Measurements from ENCODE around the gene WFDC12.

WFDC12 gene

GRCh38 chr20:45111799-45112471, 12.3 kb downstream of the WFDC12 start:
- CTCF ChIA-PET = interaction anchor here (0.6 to 3.0 kb wide), 9 partner anchors 9 to 224 kb away, joined by 3 to 24 read pairs (median 3); no protein-coding TSS in a partner anchor
- peak; percentile 45 for DNase-seq (ENCODE audit: extremely low spot score)
- POLR2A ChIA-PET = no interaction called here
- TF ChIP-seq TARDBP (IDR thresholded peaks at IDR 0.05) (no peak), SUZ12 (IDR thresholded peaks at IDR 0.05) (no peak), BHLHE40 (IDR thresholded peaks at IDR 0.05; ENCODE audit: borderline replicate concordance) (no peak), ZNF384 (IDR thresholded peaks at IDR 0.05) (no peak), HDGF (IDR thresholded peaks at IDR 0.05; ENCODE audit: borderline replicate concordance) (no peak), LEF1 (IDR thresholded peaks at IDR 0.05; ENCODE audit: borderline replicate concordance) (no peak), CTBP1 (IDR thresholded peaks at IDR 0.05; ENCODE audit: borderline replicate concordance) (no peak), ELF4 (IDR thresholded peaks at IDR 0.05) (no peak), NFRKB (IDR thresholded peaks at IDR 0.05) (no peak), L3MBTL2 (conservative IDR thresholded peaks at IDR 0.05) (no peak), FOXM1 (IDR thresholded peaks at IDR 0.05; ENCODE audit: borderline replicate concordance) (no peak), FOXK2 (IDR thresholded peaks at IDR 0.05) (no peak), SP1 (IDR thresholded peaks at IDR 0.05) (no peak), ARNT (IDR thresholded peaks at IDR 0.05) (no peak), FOXA1 (IDR thresholded peaks at IDR 0.05) (no peak)
- TF ChIP-seq, protein P1, sequence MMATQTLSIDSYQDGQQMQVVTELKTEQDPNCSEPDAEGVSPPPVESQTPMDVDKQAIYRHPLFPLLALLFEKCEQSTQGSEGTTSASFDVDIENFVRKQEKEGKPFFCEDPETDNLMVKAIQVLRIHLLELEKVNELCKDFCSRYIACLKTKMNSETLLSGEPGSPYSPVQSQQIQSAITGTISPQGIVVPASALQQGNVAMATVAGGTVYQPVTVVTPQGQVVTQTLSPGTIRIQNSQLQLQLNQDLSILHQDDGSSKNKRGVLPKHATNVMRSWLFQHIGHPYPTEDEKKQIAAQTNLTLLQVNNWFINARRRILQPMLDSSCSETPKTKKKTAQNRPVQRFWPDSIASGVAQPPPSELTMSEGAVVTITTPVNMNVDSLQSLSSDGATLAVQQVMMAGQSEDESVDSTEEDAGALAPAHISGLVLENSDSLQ (IDR thresholded peaks at IDR 0.05) = no peak

DNA sequence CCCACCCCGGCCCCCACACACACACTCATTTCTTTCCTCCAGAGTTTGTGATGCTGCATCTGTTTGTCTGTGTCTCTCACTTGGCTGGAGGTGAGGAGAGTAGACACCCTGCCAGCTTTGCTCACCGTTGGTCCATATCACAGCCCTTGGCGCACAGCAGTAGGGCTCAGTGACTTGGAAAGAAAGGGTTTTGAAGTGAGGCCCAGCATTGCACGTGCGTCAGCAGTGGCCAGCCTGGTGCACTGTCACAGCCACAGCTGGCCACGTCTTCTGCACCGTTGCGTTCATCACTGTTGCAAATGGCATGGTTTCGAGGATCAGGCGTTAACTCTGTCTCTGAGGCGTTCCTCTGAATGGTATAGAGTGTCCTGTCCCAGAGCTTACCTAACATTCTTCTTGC, 13.0 kb downstream of the WFDC12 start:
- POLR2A ChIA-PET = no interaction called here
- TF ChIP-seq TARDBP (IDR thresholded peaks at IDR 0.05) = no peak
- TF ChIP-seq FOXK2 (IDR thresholded peaks at IDR 0.05) = no peak
- no peak for TF ChIP-seq CTBP1 (IDR thresholded peaks at IDR 0.05; ENCODE audit: borderline replicate concordance)
- no peak for TF ChIP-seq FOXA1 (IDR thresholded peaks at IDR 0.05)
- no peak for TF ChIP-seq ZNF384 (IDR thresholded peaks at IDR 0.05)
- TF ChIP-seq ARNT (IDR thresholded peaks at IDR 0.05) = no peak
- no peak for TF ChIP-seq FOXM1 (IDR thresholded peaks at IDR 0.05; ENCODE audit: borderline replicate concordance)
- TF ChIP-seq SUZ12 (IDR thresholded peaks at IDR 0.05) = no peak
- no peak for TF ChIP-seq LEF1 (IDR thresholded peaks at IDR 0.05; ENCODE audit: borderline replicate concordance)
- no peak for DNase-seq (ENCODE audit: extremely low spot score)
- CTCF ChIA-PET = interaction anchor here (0.8 to 3.0 kb wide), 6 partner anchors 9 to 67 kb away, joined by 3 to 24 read pairs (median 7); no protein-coding TSS in a partner anchor

DNA sequence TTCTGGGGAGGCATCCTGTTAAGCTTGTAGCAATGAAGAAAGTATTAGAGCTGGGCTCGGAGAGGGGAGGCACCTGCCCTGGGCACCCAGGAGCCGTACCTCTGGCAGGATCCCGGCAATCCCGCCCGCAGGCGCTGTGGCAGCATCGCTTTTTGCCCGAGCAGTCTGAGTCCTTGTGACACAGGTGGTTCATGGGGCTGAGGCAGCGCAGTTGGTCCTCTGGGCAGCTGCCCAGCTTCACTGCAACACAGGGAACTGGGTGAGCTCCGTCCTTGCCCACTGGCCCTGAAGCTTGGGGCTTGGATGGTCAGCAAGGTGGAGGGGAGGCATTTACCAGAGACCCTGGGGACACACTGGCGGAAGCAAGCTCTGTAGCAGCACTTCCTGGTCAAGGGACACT, 14.0 kb downstream of the WFDC12 start:
- TF ChIP-seq LEF1 (IDR thresholded peaks at IDR 0.05; ENCODE audit: borderline replicate concordance) = no peak
- no peak for TF ChIP-seq SP1 (IDR thresholded peaks at IDR 0.05)
- no peak for TF ChIP-seq ELF4 (IDR thresholded peaks at IDR 0.05)
- TF ChIP-seq FOXK2 (IDR thresholded peaks at IDR 0.05) = no peak
- TF ChIP-seq, protein P1 (IDR thresholded peaks at IDR 0.05) = no peak
- POLR2A ChIA-PET = interaction anchor here (1.1 kb wide), 1 partner anchor 9 kb away, joined by 3 read pairs; the partner anchor contains the start of gene KCNS1
- no peak for DNase-seq (ENCODE audit: extremely low spot score)
- CTCF ChIA-PET = interaction anchor here (1.4 to 1.5 kb wide), 2 partner anchors 14 to 180 kb away, joined by 5 read pairs; no protein-coding TSS in a partner anchor

- TF ChIP-seq FOXM1 (IDR thresholded peaks at IDR 0.05; ENCODE audit: borderline replicate concordance) = no peak
- no peak for TF ChIP-seq CTBP1 (IDR thresholded peaks at IDR 0.05; ENCODE audit: borderline replicate concordance)
- no peak for TF ChIP-seq ELF4 (IDR thresholded peaks at IDR 0.05)
- TF ChIP-seq, protein P1 (IDR thresholded peaks at IDR 0.05) = no peak
- no peak for TF ChIP-seq LEF1 (IDR thresholded peaks at IDR 0.05; ENCODE audit: borderline replicate concordance)
- no peak for TF ChIP-seq HDGF (IDR thresholded peaks at IDR 0.05; ENCODE audit: borderline replicate concordance)
- TF ChIP-seq ZNF384 (IDR thresholded peaks at IDR 0.05) = no peak
- TF ChIP-seq SP1 (IDR thresholded peaks at IDR 0.05) = no peak
- ChIA-PET CTCF (interaction anchor here (1.4 to 1.5 kb wide), 3 partner anchors 14 to 180 kb away, joined by 4 to 5 read pairs (median 5); no protein-coding TSS in a partner anchor), POLR2A (interaction anchor here (1.1 kb wide), 1 partner anchor 8 kb away, joined by 3 read pairs; the partner anchor contains the start of gene KCNS1)
- no peak for DNase-seq (ENCODE audit: extremely low spot score)
Measured at GRCh38 chr20:45109634-45110033, 14.6 kb downstream of the WFDC12 start.

- TF ChIP-seq LEF1 (IDR thresholded peaks at IDR 0.05; ENCODE audit: borderline replicate concordance) = no peak
- no peak for TF ChIP-seq SUZ12 (IDR thresholded peaks at IDR 0.05)
- no peak for TF ChIP-seq BHLHE40 (IDR thresholded peaks at IDR 0.05; ENCODE audit: borderline replicate concordance)
- no peak for TF ChIP-seq NFRKB (IDR thresholded peaks at IDR 0.05)
- TF ChIP-seq SP1 (IDR thresholded peaks at IDR 0.05) = no peak
- TF ChIP-seq ELF4 (IDR thresholded peaks at IDR 0.05) = no peak
- no peak for TF ChIP-seq CTBP1 (IDR thresholded peaks at IDR 0.05; ENCODE audit: borderline replicate concordance)
- TF ChIP-seq FOXM1 (IDR thresholded peaks at IDR 0.05; ENCODE audit: borderline replicate concordance) = no peak
- no peak for TF ChIP-seq TARDBP (IDR thresholded peaks at IDR 0.05)
- TF ChIP-seq HDGF (IDR thresholded peaks at IDR 0.05; ENCODE audit: borderline replicate concordance) = no peak
- no peak for TF ChIP-seq ARNT (IDR thresholded peaks at IDR 0.05)
- TF ChIP-seq FOXA1 (IDR thresholded peaks at IDR 0.05) = no peak
- TF ChIP-seq L3MBTL2 (conservative IDR thresholded peaks at IDR 0.05) = no peak
- TF ChIP-seq, protein P1 (IDR thresholded peaks at IDR 0.05) = no peak
- TF ChIP-seq ZNF384 (IDR thresholded peaks at IDR 0.05) = no peak
- TF ChIP-seq FOXK2 (IDR thresholded peaks at IDR 0.05) = no peak
- ChIA-PET POLR2A (no interaction called here), CTCF (interaction anchor here (1.0 to 2.4 kb wide), 2 partner anchors 9 to 61 kb away, joined by 3 to 11 read pairs; no protein-coding TSS in a partner anchor)
- DNase-seq (ENCODE audit: extremely low spot score) = no peak
Measured at GRCh38 chr20:45105317-45105716, 18.9 kb downstream of the WFDC12 start.

All from HEK293T (cell line).